Myometrial cell (primary cell): Measurements from ENCODE around the gene CCDC127. TPM values are rescaled to one million over a fixed set of nuclear protein-coding genes. Genes with fewer than 3 reads are reported as not detected.

Source experiments
- total RNA-seq: library from RNA; depleted of rRNA; stranded (reverse); fragments of >200 nt; gene quantifications from 2 replicates; pipeline ENCODE4 v1.2.3, GENCODE V29; 2015

Gene CCDC127, protein sequence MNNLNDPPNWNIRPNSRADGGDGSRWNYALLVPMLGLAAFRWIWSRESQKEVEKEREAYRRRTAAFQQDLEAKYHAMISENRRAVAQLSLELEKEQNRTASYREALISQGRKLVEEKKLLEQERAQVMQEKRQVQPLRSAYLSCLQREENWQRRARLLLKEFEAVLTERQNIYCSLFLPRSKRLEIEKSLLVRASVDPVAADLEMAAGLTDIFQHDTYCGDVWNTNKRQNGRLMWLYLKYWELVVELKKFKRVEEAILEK
- total RNA-seq, result 2.9 and 4.6 TPM in 2 replicates

DNA sequence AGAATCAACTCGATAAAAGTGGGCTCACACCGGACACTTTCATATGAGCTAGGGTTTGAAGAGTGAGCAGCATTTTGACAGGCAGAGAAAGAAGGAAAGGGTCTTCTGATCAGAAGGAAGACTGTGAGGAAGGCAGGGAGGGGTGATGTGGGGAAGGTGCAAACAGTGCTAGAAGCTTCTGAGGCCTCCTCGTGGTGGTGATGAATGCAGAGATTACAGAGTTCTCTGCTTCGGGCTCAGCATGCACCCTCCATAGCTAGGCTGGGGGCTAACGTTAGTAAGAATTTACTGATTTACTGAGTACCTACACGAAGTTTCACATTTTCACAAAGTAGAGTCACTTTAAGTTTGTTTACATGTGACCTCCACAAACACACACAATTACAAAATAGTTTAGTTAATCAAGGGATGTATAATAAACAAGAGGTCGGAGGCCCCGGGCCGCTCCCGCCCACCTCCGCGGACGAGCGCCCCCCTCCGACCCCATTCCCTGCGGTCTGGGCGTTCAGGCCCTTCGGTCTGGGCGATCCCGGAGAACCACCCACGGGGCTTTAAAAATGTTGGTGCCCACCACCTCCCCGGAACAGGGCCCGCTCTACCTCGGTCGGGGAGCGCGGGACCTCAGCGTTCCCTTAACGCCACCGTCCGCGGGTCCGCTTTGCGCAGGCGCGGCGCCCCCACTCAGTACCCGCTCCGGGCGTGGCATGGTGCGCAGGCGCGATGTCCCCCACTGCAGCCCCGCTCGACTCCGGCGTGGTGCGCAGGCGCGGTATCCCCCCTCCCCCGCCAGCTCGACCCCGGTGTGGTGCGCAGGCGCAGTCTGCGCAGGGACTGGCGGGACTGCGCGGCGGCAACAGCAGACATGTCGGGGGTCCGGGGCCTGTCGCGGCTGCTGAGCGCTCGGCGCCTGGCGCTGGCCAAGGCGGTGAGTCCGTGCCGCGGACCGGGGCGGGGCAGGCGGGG lies at the start of gene CCDC127, which contains the start of gene SDHA:
TSS of gene CCDC127 (minus strand) at position 660 of the 963 bp plus-strand sequence. CDS start 1,304 bp downstream, outside the sequence.
TSS of gene SDHA (plus strand) at position 827 of the 963 bp plus-strand sequence. CDS start at position 863, 36 bp downstream.

DNA sequence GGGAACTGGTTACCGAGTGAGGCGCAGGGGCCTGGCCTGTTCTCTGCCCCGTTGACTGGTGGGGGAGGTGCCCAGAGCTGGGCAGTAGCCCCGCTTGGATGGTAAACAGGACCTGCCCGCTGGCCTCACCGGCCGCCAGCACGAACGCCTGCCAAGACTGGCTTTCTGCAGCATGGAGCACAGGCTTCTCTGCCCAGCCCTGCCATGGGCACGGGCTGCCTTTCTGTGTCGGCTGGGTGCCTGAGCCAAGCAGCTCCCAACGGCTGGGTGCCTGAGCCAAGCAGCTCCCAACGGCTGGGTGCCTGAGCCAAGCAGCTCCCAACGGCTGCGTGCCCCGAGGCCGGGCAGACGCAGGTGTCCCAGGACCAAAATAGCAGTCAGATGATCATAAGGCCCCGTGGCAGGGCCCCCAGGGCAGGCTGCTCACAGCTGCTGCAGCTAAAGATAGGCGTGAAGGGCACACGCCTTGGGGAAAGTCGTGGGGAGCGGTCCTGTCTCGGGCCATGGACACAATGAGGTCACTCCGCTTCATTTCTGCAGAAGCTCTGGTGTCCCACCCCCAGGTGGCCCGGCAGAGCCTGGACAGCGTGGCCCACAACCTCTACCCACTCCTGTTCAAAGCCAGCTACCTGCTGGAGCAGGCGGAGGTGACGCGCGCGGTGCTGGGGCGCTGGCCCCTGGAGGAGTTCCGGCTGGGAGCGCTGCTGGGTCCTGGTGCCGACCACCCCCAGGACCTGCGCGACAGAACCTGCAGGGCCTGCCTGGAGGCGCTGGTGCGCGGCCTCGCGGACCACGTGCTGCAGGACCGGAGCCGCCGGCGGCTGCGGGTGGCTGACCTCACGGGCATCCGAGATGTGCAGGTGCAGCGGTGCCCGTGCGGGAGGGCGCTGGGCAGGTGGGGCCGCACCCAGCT lies 26.7 kb downstream of the CCDC127 start, which contains the start of gene LRRC14B:
TSS of gene LRRC14B (plus strand) at position 460 of the 913 bp plus-strand sequence. CDS start at position 504, 44 bp downstream.

Other genes starting within 250 kb of the CCDC127 start
- gene PLEKHG4B, start 126.0 kb downstream of the CCDC127 start, total RNA-seq, result not detected in 2 replicates
- not detected in 2 replicates for gene LRRC14B, start 26.7 kb downstream of the CCDC127 start, total RNA-seq
- 91.8 and 100 TPM in 2 replicates for gene SDHA, start 167 bp upstream of the CCDC127 start, total RNA-seq
- 94.6 and 126 TPM in 2 replicates for gene PDCD6, start 53.5 kb upstream of the CCDC127 start, total RNA-seq
- 0.29 and 2.8 TPM in 2 replicates for gene AHRR, start 103.6 kb upstream of the CCDC127 start, total RNA-seq
- gene EXOC3, start 225.0 kb upstream of the CCDC127 start, total RNA-seq, result 24.3 and 28.8 TPM in 2 replicates